ENCODE measurements around the gene GRK3.
"Not testable (repeated sequence)": the region's sequence is repeated elsewhere in the genome, so short reads cannot be mapped to it uniquely, and the experiment has no call there.

The GRK3 gene

GRCh38 chr22:25542720-25543402, 21.6 kb upstream of the GRK3 start:
- Mint-ChIP-seq H3K4me3 (no peak overlapping the region), H3K27ac (no peak overlapping the region), H3K4me1 (ENCODE audit: low read depth) (peaks cover 13% of the 10 kb centered on the region), H3K36me3 (ENCODE audit: low read depth) (no peaks in the 10 kb centered on the region), H3K27me3 (peaks cover 16% of the 10 kb centered on the region), H3K9me3 (no peaks in the 10 kb centered on the region)

DNA sequence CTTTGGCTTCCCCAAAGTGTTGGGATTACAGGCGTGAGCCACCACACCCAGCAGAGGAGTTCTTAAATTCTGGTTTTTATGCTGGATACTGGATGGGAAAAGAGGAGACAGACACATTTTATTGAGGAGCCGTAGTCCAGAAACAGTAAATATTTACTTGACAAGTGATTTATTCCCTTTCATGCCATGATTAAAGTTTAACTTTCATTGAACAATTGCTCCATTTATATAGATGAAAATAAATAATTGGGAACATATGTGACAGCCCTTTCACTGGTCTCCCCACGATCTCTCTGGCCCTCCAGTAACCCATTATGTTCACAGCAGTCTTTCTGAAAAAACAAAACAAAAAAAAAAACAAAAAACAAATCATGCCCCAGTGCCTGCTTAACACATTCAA, 19.3 kb upstream of the GRK3 start:
- no peak overlapping the region for H3K27ac Mint-ChIP-seq
- peaks cover 17% of the 10 kb centered on the region for H3K4me1 Mint-ChIP-seq (ENCODE audit: low read depth)
- H3K27me3 Mint-ChIP-seq = peaks cover 20% of the 10 kb centered on the region
- H3K4me3 Mint-ChIP-seq = no peak overlapping the region
- H3K9me3 Mint-ChIP-seq = no peaks in the 10 kb centered on the region
- H3K36me3 Mint-ChIP-seq (ENCODE audit: low read depth) = no peaks in the 10 kb centered on the region

- no peak overlapping the region for H3K4me3 Mint-ChIP-seq
Observed at GRCh38 chr22:25545672-25546071, 18.8 kb upstream of the GRK3 start.

GRCh38 chr22:25546242-25546641, 18.2 kb upstream of the GRK3 start:
- Mint-ChIP-seq H3K4me3 (no peak overlapping the region), H3K9me3 (no peaks in the 10 kb centered on the region), H3K4me1 (ENCODE audit: low read depth) (peaks cover 17% of the 10 kb centered on the region), H3K36me3 (ENCODE audit: low read depth) (no peaks in the 10 kb centered on the region), H3K27ac (no peak overlapping the region), H3K27me3 (peaks cover 20% of the 10 kb centered on the region)

More at GRCh38 chr22:25545672-25546071, 18.8 kb upstream of the GRK3 start:
- no peaks in the 10 kb centered on the region for H3K9me3 Mint-ChIP-seq
- H3K36me3 Mint-ChIP-seq (ENCODE audit: low read depth) = no peaks in the 10 kb centered on the region
- peaks cover 17% of the 10 kb centered on the region for H3K4me1 Mint-ChIP-seq (ENCODE audit: low read depth)
- H3K27ac Mint-ChIP-seq = peak overlapping the region; percentile 53
- H3K27me3 Mint-ChIP-seq = peaks cover 20% of the 10 kb centered on the region

- peaks cover 20% of the 10 kb centered on the region for H3K27me3 Mint-ChIP-seq
- H3K4me3 Mint-ChIP-seq = no peak overlapping the region
- H3K9me3 Mint-ChIP-seq = no peaks in the 10 kb centered on the region
- H3K36me3 Mint-ChIP-seq (ENCODE audit: low read depth) = no peaks in the 10 kb centered on the region
- H3K27ac Mint-ChIP-seq = no peak overlapping the region
- peaks cover 17% of the 10 kb centered on the region for H3K4me1 Mint-ChIP-seq (ENCODE audit: low read depth)
Observed at GRCh38 chr22:25546751-25547150, 17.7 kb upstream of the GRK3 start.

- Mint-ChIP-seq H3K36me3 (ENCODE audit: low read depth) (no peaks in the 10 kb centered on the region), H3K27me3 (peaks cover 20% of the 10 kb centered on the region), H3K27ac (no peak overlapping the region), H3K4me3 (no peak overlapping the region), H3K4me1 (ENCODE audit: low read depth) (peaks cover 17% of the 10 kb centered on the region), H3K9me3 (no peaks in the 10 kb centered on the region)
Observed at GRCh38 chr22:25548866-25549464, 15.5 kb upstream of the GRK3 start.

DNA sequence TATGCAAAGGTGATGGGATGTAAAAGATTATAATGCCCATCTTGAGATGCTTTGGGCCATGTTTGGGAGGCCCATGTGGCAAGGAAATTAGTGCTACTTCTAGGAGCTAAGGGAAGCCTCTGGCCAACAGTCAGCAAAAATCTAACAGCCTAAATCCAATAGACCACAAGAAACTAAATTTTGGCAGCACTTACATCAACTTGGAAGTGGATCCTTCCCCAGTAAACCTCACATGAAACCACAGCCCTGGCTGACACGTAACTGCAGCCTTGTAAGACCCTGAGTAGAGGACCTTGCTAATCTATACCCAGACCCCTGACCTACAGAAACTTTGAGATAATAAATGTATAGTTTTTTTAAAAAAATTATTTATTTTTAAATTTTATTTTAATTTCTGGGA, 13.1 kb upstream of the GRK3 start:
- Mint-ChIP-seq H3K9me3 (no peaks in the 10 kb centered on the region), H3K27ac (no peak overlapping the region), H3K4me1 (ENCODE audit: low read depth) (peaks cover 12% of the 10 kb centered on the region), H3K27me3 (peaks cover 8% of the 10 kb centered on the region), H3K4me3 (no peak overlapping the region), H3K36me3 (ENCODE audit: low read depth) (no peaks in the 10 kb centered on the region)

DNA sequence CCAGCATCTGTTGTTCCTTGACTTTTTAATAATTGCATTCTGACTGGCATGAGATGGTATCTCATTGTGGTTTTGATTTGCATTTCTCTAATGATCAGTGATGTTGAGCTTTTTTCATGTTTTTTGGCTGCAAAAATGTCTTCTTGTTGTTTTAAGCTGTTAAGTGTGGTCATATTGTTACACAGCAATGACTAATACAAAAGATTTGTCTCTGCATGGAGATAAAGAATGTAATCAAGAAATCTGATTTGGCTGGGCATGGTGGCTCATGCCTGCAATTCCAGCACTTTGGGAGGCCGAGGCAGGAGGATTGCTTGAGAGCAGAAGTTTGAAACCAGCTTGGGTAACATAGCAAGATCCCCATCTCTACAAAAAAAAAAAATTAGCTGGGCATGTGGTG, 12.1 kb upstream of the GRK3 start:
- not testable (repeated sequence) for H3K36me3 Mint-ChIP-seq (ENCODE audit: low read depth); H3K27ac Mint-ChIP-seq

GRCh38 chr22:25553131-25553530, 11.3 kb upstream of the GRK3 start:
- peaks cover 2% of the 10 kb centered on the region for H3K27me3 Mint-ChIP-seq
- no peaks in the 10 kb centered on the region for H3K9me3 Mint-ChIP-seq
- H3K4me3 Mint-ChIP-seq = no peak overlapping the region
- H3K4me1 Mint-ChIP-seq (ENCODE audit: low read depth) = peaks cover under 1% of the 10 kb centered on the region
- no peak overlapping the region for H3K27ac Mint-ChIP-seq
- H3K36me3 Mint-ChIP-seq (ENCODE audit: low read depth) = no peaks in the 10 kb centered on the region

More for the DNA sequence above, 12.1 kb upstream of the GRK3 start:
- H3K4me1 Mint-ChIP-seq (ENCODE audit: low read depth); H3K4me3 Mint-ChIP-seq; H3K9me3 Mint-ChIP-seq; H3K27me3 Mint-ChIP-seq: not testable (repeated sequence)

DNA sequence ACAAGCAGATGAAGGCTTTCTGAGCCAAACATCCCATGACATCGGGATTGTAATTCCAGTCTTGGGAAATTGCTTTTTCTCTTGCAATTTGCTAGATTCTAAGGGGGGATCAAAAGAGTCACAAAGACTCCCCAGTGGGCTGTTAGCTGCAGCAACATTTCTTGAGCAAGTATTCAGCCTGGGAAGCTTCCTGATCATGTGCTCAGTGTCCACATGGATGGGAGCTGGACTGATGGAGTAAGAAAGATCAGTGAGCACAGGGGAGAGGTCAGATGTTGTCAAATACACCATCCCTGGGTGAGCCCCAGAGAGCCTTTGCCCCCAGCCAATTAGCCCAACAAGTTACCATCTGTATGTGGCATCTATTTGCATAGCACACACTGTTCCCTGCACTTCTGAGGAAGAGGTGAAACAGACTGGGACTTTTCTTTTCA, 10.2 kb upstream of the GRK3 start:
- Mint-ChIP-seq H3K27ac (no peak overlapping the region), H3K27me3 (no peaks in the 10 kb centered on the region), H3K9me3 (no peaks in the 10 kb centered on the region), H3K4me3 (no peak overlapping the region), H3K36me3 (ENCODE audit: low read depth) (no peaks in the 10 kb centered on the region), H3K4me1 (ENCODE audit: low read depth) (no peaks in the 10 kb centered on the region)

GRCh38 chr22:25554689-25555088, 9.8 kb upstream of the GRK3 start:
- no peaks in the 10 kb centered on the region for H3K4me1 Mint-ChIP-seq (ENCODE audit: low read depth)
- no peaks in the 10 kb centered on the region for H3K36me3 Mint-ChIP-seq (ENCODE audit: low read depth)
- H3K27ac Mint-ChIP-seq = no peak overlapping the region
- no peaks in the 10 kb centered on the region for H3K27me3 Mint-ChIP-seq
- H3K4me3 Mint-ChIP-seq = no peak overlapping the region
- H3K9me3 Mint-ChIP-seq = no peaks in the 10 kb centered on the region

GRCh38 chr22:25555586-25555985, 8.9 kb upstream of the GRK3 start:
- Mint-ChIP-seq H3K27me3 (no peaks in the 10 kb centered on the region), H3K9me3 (no peaks in the 10 kb centered on the region), H3K27ac (no peak overlapping the region), H3K4me3 (no peak overlapping the region), H3K36me3 (ENCODE audit: low read depth) (no peaks in the 10 kb centered on the region), H3K4me1 (ENCODE audit: low read depth) (no peaks in the 10 kb centered on the region)

DNA sequence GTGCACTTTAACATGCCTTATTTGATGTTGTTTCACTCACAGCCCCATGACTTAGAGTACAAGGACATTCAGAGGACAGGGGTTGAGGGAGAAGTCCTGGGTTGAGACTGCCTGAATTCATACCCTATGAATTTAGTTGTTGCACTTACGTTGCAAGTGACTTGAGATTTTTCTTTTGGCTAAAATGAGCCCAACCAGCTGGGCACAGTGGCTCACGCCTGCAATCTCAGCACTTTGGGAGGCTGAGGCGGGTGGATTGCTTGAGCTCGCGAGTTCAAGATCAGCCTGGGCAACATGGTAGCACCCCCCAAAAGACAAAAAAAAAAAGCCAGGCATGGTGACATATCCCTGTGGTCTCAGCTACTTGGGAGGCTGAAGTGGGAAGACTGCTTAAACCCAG, 7.3 kb upstream of the GRK3 start:
- H3K36me3 Mint-ChIP-seq (ENCODE audit: low read depth) = no peaks in the 10 kb centered on the region
- no peak overlapping the region for H3K4me3 Mint-ChIP-seq
- H3K4me1 Mint-ChIP-seq (ENCODE audit: low read depth) = peaks cover 13% of the 10 kb centered on the region
- no peak overlapping the region for H3K27ac Mint-ChIP-seq
- no peaks in the 10 kb centered on the region for H3K9me3 Mint-ChIP-seq
- H3K27me3 Mint-ChIP-seq = no peaks in the 10 kb centered on the region

GRCh38 chr22:25558341-25558740, 6.1 kb upstream of the GRK3 start:
- H3K4me1 Mint-ChIP-seq (ENCODE audit: low read depth) = peaks cover 24% of the 10 kb centered on the region
- no peaks in the 10 kb centered on the region for H3K27me3 Mint-ChIP-seq
- H3K27ac Mint-ChIP-seq = no peak overlapping the region
- no peaks in the 10 kb centered on the region for H3K36me3 Mint-ChIP-seq (ENCODE audit: low read depth)
- H3K9me3 Mint-ChIP-seq = no peaks in the 10 kb centered on the region
- H3K4me3 Mint-ChIP-seq = no peak overlapping the region

DNA sequence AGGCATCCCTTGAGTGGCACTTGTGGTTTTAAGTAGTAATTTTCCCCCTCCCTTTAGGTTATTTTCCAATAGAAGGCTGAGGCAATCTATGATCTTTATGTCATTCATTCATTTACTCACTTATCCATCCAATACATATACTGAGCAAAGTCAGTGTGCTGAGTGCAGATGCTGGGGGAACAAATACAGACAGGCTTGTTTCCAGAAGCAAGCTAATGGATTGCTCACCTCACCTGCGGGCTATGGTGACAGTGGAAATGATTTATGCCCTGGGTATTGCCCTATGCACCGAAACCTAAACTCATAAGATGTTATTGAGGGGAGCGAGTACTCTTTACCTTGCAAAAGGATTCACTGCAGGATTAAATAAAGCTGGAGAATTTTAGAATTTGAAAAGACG, 4.6 kb upstream of the GRK3 start:
- H3K27me3 Mint-ChIP-seq; H3K9me3 Mint-ChIP-seq; H3K27ac Mint-ChIP-seq; H3K4me3 Mint-ChIP-seq; H3K36me3 Mint-ChIP-seq (ENCODE audit: low read depth): not testable (repeated sequence)
- H3K4me1 Mint-ChIP-seq (ENCODE audit: low read depth) = peaks cover 34% of the 10 kb centered on the region

- H3K9me3 Mint-ChIP-seq; H3K4me3 Mint-ChIP-seq; H3K36me3 Mint-ChIP-seq (ENCODE audit: low read depth); H3K27me3 Mint-ChIP-seq: not testable (repeated sequence)
- peak overlapping the region; percentile 36 for H3K27ac Mint-ChIP-seq
- peaks cover 41% of the 10 kb centered on the region for H3K4me1 Mint-ChIP-seq (ENCODE audit: low read depth)
Observed at GRCh38 chr22:25561182-25561581, 3.3 kb upstream of the GRK3 start.
